HCT116 (cell line): Measurements from ENCODE around the gene CLCN5. TPM values are rescaled to one million over a fixed set of nuclear protein-coding genes. Genes with fewer than 3 reads are reported as not detected.

ENCODE experiments used
- ATAC-seq: fragments of 200-7000 bp; cut with Tn5 transposase; 2 replicates; pipeline ENCODE4 v1.9.1; 2020; ENCODE audit warnings: mild to moderate bottlenecking, moderate library complexity
- BruUV-seq: library from RNA; stranded (reverse); fragments of 400-500 nt; replicated peaks from 2 replicates; lab custom pipeline; 2021; lab: Mats Ljungman, UMichigan
- CTCF ChIA-PET: fragments of 300-600 bp; sonication (Branson Sonifier 250); formaldehyde crosslinking; loops from one replicate; lab custom pipeline; 2021; ENCODE audit warnings: antibody characterized with exemption; lab: Charles Lee
- POLR2A ChIA-PET: fragments of 300-600, 350-600 bp; sonication (Branson Sonifier 250); formaldehyde crosslinking; loops from one replicate; lab custom pipeline; 2021; ENCODE audit warnings: antibody characterized with exemption; lab: Charles Lee
- RAD21 ChIA-PET, 2 experiments: fragments of 300-600 bp; sonication (Branson Sonifier 250); formaldehyde crosslinking; loops; one replicate each; lab custom pipeline; 2023; ENCODE audit warnings: low total read pairs in 2 of 2; ENCODE audit not compliant: uncharacterized antibody in 2 of 2, unreplicated experiment in 2 of 2, low non-redundant PET in 1 of 2; lab: Charles Lee
- DNase-seq: peaks from one replicate; pipeline ENCODE4 v3.0.0-alpha.2; 2010; ENCODE audit warnings: low read depth, low spot score
- H2AFZ ChIP-seq: fragments of 200-600 bp; shearing (Covaris generic), sonication (generic); 2 replicates; pipeline ENCODE4 v1.6.1; 2017; ENCODE audit warnings: low read depth, mixed run types, mixed read lengths, antibody characterized with exemption, low read length; ENCODE audit not compliant: poor library complexity, severe bottlenecking
- H3K27ac ChIP-seq: 2 replicates; pipeline ENCODE4 v1.5.1; 2012; ENCODE audit warnings: low read depth, low read length
- H3K27me3 ChIP-seq: fragments of 200-600 bp; sonication (generic); 2 replicates; pipeline ENCODE4 v1.6.1; 2016; ENCODE audit warnings: mixed run types, low read length, mixed read lengths; ENCODE audit not compliant: insufficient read depth
- H3K36me3 ChIP-seq, 2 experiments: fragments of 200-500 bp in 1 of 2; fragments of 200-600 bp in 1 of 2; sonication (Bioruptor generic) in 1 of 2; sonication (generic) in 1 of 2; 2 replicates each; pipeline versions ENCODE4 v1.5.1 to v1.6.1; 2014 to 2016; ENCODE audit warnings: low read length in 2 of 2, inconsistent platforms in 1 of 2, mixed read lengths in 1 of 2, mixed run types in 1 of 2; ENCODE audit not compliant: insufficient read depth in 2 of 2, control insufficient read depth in 1 of 2
- H3K4me1 ChIP-seq, 2 experiments: fragments of 200-600 bp in 1 of 2; sonication (generic) in 1 of 2; 2 replicates each; pipeline versions ENCODE4 v1.5.1 to v1.6.1; 2012 to 2017; ENCODE audit warnings: low read length in 2 of 2, inconsistent platforms in 1 of 2, mild to moderate bottlenecking in 1 of 2, mixed read lengths in 1 of 2, mixed run types in 1 of 2, moderate library complexity in 1 of 2; ENCODE audit not compliant: insufficient read depth in 2 of 2, control insufficient read depth in 1 of 2
- H3K4me2 ChIP-seq: fragments of 200-600 bp; sonication (generic); 2 replicates; pipeline ENCODE4 v1.6.1; 2017; ENCODE audit warnings: mixed run types, low read length, mixed read lengths
- H3K4me3 ChIP-seq, 2 experiments: fragments of 200-600 bp in 1 of 2; sonication (generic) in 1 of 2; replicated peaks in 1 of 2; 2 replicates each; pipeline ENCODE4 v1.5.1; 2011 to 2016; ENCODE audit warnings: low read length in 2 of 2, control low read depth in 1 of 2, low read depth in 1 of 2, mild to moderate bottlenecking in 1 of 2, mixed read lengths in 1 of 2, mixed run types in 1 of 2
- H3K79me2 ChIP-seq: fragments of 200-600 bp; sonication (generic); 2 replicates; pipeline ENCODE4 v1.6.1; 2017; ENCODE audit warnings: mild to moderate bottlenecking, mixed run types, low read length, moderate library complexity, mixed read lengths; ENCODE audit not compliant: insufficient read depth
- H3K9ac ChIP-seq: fragments of 200-600 bp; sonication (generic); 2 replicates; pipeline ENCODE4 v1.6.1; 2016; ENCODE audit warnings: low read length, mixed read lengths
- H3K9me2 ChIP-seq: fragments of 200-600 bp; sonication (generic), shearing (Covaris generic); 2 replicates; pipeline ENCODE4 v1.6.1; 2017; ENCODE audit warnings: mixed run types, mild to moderate bottlenecking, moderate library complexity; ENCODE audit not compliant: insufficient read depth
- H3K9me3 ChIP-seq, 2 experiments: fragments of 200-500 bp in 1 of 2; fragments of 200-600 bp in 1 of 2; sonication (Bioruptor generic) in 1 of 2; sonication (generic) in 1 of 2; 2 replicates each; pipeline ENCODE4 v1.6.1; 2014 to 2017; ENCODE audit warnings: low read length in 2 of 2, mixed read lengths in 2 of 2, inconsistent platforms in 1 of 2, low read depth in 1 of 2, mild to moderate bottlenecking in 1 of 2, mixed run types in 1 of 2, moderate library complexity in 1 of 2; ENCODE audit not compliant: control insufficient read depth in 1 of 2, insufficient read depth in 1 of 2
- H4K20me1 ChIP-seq: fragments of 200-600 bp; sonication (generic), shearing (Covaris generic); 2 replicates; pipeline ENCODE4 v1.6.1; 2017; ENCODE audit warnings: mixed run types, mild to moderate bottlenecking, moderate library complexity; ENCODE audit not compliant: insufficient read depth
- CBX3 ChIP-seq: IDR thresholded peaks from 2 replicates; pipeline ENCODE4 v1.6.1; 2012; ENCODE audit warnings: low read depth
- CEBPB ChIP-seq: IDR thresholded peaks from 2 replicates; pipeline ENCODE4 v1.6.1; 2012; ENCODE audit warnings: low read depth
- EGR1 ChIP-seq: IDR thresholded peaks from 2 replicates; pipeline ENCODE4 v1.6.1; 2012; ENCODE audit warnings: low read depth
- ELF1 ChIP-seq: IDR thresholded peaks from 2 replicates; pipeline ENCODE4 v1.6.1; 2012; ENCODE audit warnings: low read depth, borderline replicate concordance
- EZH2 ChIP-seq: fragments of 200-600 bp; sonication (generic); IDR thresholded peaks from 2 replicates; pipeline ENCODE4 v1.6.1; 2017; ENCODE audit warnings: antibody characterized with exemption, mixed run types
- EZH2phosphoT487 ChIP-seq: fragments of 200-600 bp; IDR thresholded peaks from 2 replicates; pipeline ENCODE4 v1.6.1; 2018; ENCODE audit warnings: antibody characterized with exemption, borderline replicate concordance
- FOSL1 ChIP-seq: IDR thresholded peaks from 2 replicates; pipeline ENCODE4 v1.6.1; 2012; ENCODE audit warnings: low read depth
- POLR2A ChIP-seq: IDR thresholded peaks from 2 replicates; pipeline ENCODE4 v1.7.0; 2011; ENCODE audit warnings: borderline replicate concordance; ENCODE audit not compliant: insufficient read depth, insufficient read length; ENCODE audit errors: extremely low read depth
- RAD21 ChIP-seq: IDR thresholded peaks from 2 replicates; pipeline ENCODE4 v1.6.1; 2012; ENCODE audit warnings: low read depth, mild to moderate bottlenecking
- SIN3A ChIP-seq: IDR thresholded peaks from 2 replicates; pipeline ENCODE4 v1.6.1; 2012; ENCODE audit warnings: low read depth
- SRF ChIP-seq: IDR thresholded peaks from 2 replicates; pipeline ENCODE4 v1.6.1; 2012; ENCODE audit warnings: low read depth
- TCF7L2 ChIP-seq: IDR thresholded peaks from 2 replicates; pipeline ENCODE4 v1.7.0; 2011; ENCODE audit warnings: borderline replicate concordance, inconsistent platforms; ENCODE audit not compliant: insufficient read depth, insufficient read length; ENCODE audit errors: extremely low read depth
- ZFX ChIP-seq: fragments of 450-650 bp; IDR thresholded peaks from 2 replicates; pipeline ENCODE4 v1.6.1; 2017
- ZNF274 ChIP-seq: fragments of 200-500 bp; sonication (Bioruptor generic); IDR thresholded peaks from 2 replicates; pipeline ENCODE4 v1.6.1; 2014; ENCODE audit warnings: mild to moderate bottlenecking, low read depth, low read length, inconsistent platforms
- intact Hi-C: fragments of 100-400 bp; cut with micrococcal nuclease; formaldehyde crosslinking; loops from 2 replicates; pipeline ENCODE4 v1.10.0; 2022
- total RNA-seq: library from RNA; stranded (reverse); gene quantifications from one replicate; pipeline ENCODE4 v1.2.1, GENCODE V29; 2021; ENCODE audit not compliant: unreplicated experiment
- TF ChIP-seq, protein P1 (sequence below): IDR thresholded peaks from 2 replicates; pipeline ENCODE4 v1.6.1; 2012
- TF ChIP-seq, protein P2 (sequence below), 3 experiments: fragments of 200-600 bp in 1 of 3; sonication (generic) in 1 of 3; IDR thresholded peaks in 2 of 3; conservative IDR thresholded peaks in 1 of 3; 2 replicates each; pipeline ENCODE4 v1.5.1; 2012 to 2017; ENCODE audit warnings: low read depth in 2 of 3, low read length in 2 of 3, antibody characterized with exemption in 1 of 3, borderline replicate concordance in 1 of 3, control low read depth in 1 of 3, mild to moderate bottlenecking in 1 of 3, mixed read lengths in 1 of 3, mixed run types in 1 of 3, moderate library complexity in 1 of 3; ENCODE audit not compliant: insufficient read depth in 1 of 3
- TF ChIP-seq, protein P3 (sequence below): IDR thresholded peaks from 2 replicates; pipeline ENCODE4 v1.6.1; 2012
- TF ChIP-seq, protein P4 (sequence below): IDR thresholded peaks from 2 replicates; pipeline ENCODE4 v1.6.1; 2012; ENCODE audit warnings: low read depth

Gene CLCN5
- total RNA-seq, 1 experiment from 2014 or later, result 6.1 TPM

DNA sequence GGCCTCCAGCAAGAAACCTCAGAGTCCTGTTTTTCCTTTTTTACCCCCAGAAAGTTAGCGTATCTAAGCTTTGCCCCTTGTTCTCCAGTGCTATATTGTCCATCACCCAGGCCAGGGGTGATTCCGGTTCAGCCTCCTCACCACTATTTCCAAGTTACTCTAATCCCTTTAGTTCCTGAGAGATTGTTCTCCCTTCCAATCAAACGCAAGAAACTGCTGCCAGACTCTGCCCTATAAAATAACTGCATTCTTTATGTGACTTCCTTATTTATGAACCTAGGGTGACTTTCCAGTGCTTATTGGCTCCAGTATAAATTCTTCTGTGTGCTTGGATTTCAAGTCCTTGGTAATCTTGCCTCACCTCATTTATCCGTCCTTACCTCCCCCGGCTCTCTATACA, 65.7 kb downstream of the CLCN5 start:
- ChIA-PET RAD21 (no interaction called here), POLR2A (no interaction called here), CTCF (no interaction called here)
- Histone ChIP-seq H3K27me3 (no peaks in the 10 kb centered on the region), H2AFZ (no peak overlapping the region), H3K27ac (no peak overlapping the region), H3K9me3 (no peaks in the 10 kb centered on the region), H3K4me2 (no peak overlapping the region), H3K36me3 (no peaks in the 10 kb centered on the region), H3K9me2 (no peaks in the 10 kb centered on the region), H3K4me3 (no peak overlapping the region), H4K20me1 (no peaks in the 10 kb centered on the region), H3K79me2 (no peaks in the 10 kb centered on the region), H3K4me1 (peaks cover 0 to 5% of the 10 kb centered on the region in 2 experiments; a peak in 1 of 4 replicates), H3K9ac (no peak overlapping the region)
- intact Hi-C loops, result no loop called here
- TF ChIP-seq EZH2, result no peak
- no peak for TF ChIP-seq ZNF274
- no peak for TF ChIP-seq ZFX
- TF ChIP-seq, protein P1, sequence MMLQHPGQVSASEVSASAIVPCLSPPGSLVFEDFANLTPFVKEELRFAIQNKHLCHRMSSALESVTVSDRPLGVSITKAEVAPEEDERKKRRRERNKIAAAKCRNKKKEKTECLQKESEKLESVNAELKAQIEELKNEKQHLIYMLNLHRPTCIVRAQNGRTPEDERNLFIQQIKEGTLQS, result no peak
- no peak for TF ChIP-seq POLR2A
- TF ChIP-seq RAD21, result no peak
- no peak for TF ChIP-seq CEBPB
- TF ChIP-seq SRF, result no peak
- no peak for TF ChIP-seq CBX3
- no peak for TF ChIP-seq EZH2phosphoT487
- TF ChIP-seq, protein P2, sequence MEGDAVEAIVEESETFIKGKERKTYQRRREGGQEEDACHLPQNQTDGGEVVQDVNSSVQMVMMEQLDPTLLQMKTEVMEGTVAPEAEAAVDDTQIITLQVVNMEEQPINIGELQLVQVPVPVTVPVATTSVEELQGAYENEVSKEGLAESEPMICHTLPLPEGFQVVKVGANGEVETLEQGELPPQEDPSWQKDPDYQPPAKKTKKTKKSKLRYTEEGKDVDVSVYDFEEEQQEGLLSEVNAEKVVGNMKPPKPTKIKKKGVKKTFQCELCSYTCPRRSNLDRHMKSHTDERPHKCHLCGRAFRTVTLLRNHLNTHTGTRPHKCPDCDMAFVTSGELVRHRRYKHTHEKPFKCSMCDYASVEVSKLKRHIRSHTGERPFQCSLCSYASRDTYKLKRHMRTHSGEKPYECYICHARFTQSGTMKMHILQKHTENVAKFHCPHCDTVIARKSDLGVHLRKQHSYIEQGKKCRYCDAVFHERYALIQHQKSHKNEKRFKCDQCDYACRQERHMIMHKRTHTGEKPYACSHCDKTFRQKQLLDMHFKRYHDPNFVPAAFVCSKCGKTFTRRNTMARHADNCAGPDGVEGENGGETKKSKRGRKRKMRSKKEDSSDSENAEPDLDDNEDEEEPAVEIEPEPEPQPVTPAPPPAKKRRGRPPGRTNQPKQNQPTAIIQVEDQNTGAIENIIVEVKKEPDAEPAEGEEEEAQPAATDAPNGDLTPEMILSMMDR (IDR thresholded peaks at IDR 0.05 in 2 of 3, conservative IDR thresholded peaks at IDR 0.05 in 1 of 3; ENCODE audit: borderline replicate concordance in 1 of 3, insufficient read depth in 1 of 3, low read depth in 2 of 3, low read length in 2 of 3), result no peak
- no peak for TF ChIP-seq TCF7L2
- TF ChIP-seq, protein P3, sequence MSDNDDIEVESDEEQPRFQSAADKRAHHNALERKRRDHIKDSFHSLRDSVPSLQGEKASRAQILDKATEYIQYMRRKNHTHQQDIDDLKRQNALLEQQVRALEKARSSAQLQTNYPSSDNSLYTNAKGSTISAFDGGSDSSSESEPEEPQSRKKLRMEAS, result no peak
- TF ChIP-seq, protein P4, sequence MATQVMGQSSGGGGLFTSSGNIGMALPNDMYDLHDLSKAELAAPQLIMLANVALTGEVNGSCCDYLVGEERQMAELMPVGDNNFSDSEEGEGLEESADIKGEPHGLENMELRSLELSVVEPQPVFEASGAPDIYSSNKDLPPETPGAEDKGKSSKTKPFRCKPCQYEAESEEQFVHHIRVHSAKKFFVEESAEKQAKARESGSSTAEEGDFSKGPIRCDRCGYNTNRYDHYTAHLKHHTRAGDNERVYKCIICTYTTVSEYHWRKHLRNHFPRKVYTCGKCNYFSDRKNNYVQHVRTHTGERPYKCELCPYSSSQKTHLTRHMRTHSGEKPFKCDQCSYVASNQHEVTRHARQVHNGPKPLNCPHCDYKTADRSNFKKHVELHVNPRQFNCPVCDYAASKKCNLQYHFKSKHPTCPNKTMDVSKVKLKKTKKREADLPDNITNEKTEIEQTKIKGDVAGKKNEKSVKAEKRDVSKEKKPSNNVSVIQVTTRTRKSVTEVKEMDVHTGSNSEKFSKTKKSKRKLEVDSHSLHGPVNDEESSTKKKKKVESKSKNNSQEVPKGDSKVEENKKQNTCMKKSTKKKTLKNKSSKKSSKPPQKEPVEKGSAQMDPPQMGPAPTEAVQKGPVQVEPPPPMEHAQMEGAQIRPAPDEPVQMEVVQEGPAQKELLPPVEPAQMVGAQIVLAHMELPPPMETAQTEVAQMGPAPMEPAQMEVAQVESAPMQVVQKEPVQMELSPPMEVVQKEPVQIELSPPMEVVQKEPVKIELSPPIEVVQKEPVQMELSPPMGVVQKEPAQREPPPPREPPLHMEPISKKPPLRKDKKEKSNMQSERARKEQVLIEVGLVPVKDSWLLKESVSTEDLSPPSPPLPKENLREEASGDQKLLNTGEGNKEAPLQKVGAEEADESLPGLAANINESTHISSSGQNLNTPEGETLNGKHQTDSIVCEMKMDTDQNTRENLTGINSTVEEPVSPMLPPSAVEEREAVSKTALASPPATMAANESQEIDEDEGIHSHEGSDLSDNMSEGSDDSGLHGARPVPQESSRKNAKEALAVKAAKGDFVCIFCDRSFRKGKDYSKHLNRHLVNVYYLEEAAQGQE, result no peak
- TF ChIP-seq EGR1, result no peak
- TF ChIP-seq ELF1, result no peak
- no peak for TF ChIP-seq SIN3A
- no peak for TF ChIP-seq FOSL1
- DNase-seq (no peak), ATAC-seq (no peak)
- no TSS peak for BruUV-seq
